COLO668 (cell line): Measurements from ENCODE around the gene SYTL3.
A peak's percentile ranks its signal among the peaks of the same experiment; 100 is the strongest.
"Not testable (repeated sequence)": the region's sequence is repeated elsewhere in the genome, so short reads cannot be mapped to it uniquely, and the experiment has no call there.

Source experiments
- DNase-seq: peaks from one replicate; lab custom pipeline; 2025; ENCODE audit not compliant: unreplicated experiment; lab: John Stamatoyannopoulos, UW

SYTL3 gene

DNA sequence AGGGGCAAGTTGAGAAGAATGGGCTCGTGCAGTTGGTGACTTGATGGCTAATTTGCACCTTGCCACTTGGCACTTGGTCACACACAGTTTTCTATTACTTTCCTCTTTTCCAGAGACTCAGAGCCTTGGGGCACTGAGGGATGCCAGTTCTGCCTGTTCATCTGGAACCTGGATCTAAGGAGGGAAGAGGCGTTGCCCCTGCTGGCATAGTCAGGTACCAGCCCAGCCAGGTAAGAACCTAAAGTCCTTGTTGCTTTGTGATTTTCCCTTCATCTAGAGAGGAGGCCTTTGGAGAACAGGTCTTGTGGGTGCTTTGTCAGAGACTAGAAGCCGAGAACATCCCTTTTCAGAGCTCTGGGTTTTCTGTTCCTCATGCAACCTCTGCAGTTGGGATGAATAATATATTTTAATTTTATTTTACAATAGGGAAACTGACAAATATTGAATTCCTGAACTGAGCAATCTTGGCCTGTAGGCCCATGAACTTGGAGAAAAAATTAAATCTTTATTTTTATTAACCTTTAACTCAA lies 11.4 kb downstream of the SYTL3 start:
- peak; percentile 20 for DNase-seq

DNA sequence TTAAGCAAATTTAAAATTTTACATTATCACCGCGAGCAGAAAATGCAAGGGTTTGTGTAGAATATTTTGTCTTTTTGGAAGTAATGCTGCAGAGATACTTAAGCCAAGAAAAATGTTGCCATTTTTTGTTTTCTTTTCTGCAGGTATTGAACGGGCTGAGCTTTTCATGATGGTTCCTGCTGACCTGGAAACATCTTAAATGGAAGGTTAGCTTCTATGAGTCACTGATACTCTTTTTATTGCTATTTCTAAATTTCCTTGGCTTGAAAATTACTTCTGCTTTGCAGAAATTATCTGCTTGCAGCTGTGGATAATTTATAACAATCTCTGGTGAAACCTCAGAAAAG lies 12.7 kb downstream of the SYTL3 start:
- no peak for DNase-seq

DNA sequence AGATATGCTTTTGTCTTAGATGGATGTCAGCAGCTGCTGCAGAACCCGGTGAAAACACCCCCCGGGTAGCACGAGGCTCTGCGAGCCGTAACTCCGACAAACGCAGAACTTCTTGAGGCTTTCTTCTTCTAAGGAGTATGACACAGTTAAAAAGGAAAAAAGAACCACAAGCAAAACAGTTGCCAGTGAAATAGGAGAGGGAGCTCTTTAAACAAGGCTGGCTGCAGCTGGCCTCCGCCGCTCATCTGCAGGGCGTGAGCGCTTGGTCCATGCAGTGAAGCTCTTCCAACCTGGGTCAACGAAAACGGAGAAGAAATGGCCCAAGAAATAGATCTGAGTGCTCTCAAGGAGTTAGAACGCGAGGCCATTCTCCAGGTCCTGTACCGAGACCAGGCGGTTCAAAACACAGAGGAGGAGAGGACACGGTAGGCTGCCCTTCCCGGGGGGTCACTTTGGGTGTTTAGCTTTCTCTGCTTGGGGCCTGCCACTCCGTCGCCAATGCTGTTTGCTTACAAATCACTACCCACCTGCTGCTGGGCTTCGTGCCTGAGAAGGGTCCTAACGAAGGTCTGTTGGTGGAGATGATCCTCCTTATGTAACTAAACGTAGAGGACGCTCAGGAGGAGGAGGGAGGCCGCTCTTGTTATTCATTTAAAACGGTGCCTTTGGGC lies 13.2 kb downstream of the SYTL3 start:
- DNase-seq: peak; percentile 64

DNA sequence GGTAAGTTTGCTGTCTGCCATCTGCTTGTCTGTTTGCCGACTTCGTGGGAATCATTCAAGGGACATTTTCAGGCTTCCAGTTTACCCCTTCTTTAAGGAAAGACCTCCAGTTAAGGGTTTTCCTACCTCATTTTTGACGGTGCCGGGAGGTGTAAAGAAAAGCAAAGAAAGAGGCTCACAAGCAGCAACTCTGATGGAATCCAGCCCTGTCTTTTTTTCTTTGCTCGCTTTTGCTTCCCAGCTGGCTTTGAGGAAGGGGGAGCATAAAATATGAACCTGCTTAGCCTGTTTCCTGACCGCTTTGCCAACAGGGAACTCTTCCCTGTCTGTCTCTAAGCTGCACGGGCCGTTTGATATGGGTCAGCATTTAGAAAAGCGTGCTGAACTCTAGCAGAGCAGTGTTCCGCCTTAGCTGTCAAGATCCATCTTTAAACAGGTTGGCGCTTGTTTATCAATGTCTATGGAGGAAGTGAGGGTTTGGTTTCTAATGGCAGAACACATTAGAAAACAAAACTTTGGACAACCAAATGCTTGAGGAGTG lies 13.8 kb downstream of the SYTL3 start:
- peak; percentile 42 for DNase-seq

DNA sequence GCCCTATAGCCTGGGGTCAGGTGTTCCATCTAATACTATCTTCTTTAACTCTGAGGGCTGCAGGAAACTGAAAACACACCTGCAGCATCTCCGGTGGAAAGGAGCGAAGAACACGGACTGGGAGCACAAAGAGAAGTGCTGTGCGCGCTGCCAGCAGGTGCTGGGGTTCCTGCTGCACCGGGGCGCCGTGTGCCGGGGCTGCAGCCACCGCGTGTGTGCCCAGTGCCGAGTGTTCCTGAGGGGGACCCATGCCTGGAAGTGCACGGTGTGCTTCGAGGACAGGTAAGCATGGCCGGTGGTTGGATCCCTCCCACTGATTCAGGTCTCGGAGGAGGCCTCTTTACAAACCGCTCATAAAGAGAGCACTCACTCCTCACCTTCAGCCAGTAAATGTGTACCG lies 15.5 kb downstream of the SYTL3 start:
- DNase-seq: no peak

DNA sequence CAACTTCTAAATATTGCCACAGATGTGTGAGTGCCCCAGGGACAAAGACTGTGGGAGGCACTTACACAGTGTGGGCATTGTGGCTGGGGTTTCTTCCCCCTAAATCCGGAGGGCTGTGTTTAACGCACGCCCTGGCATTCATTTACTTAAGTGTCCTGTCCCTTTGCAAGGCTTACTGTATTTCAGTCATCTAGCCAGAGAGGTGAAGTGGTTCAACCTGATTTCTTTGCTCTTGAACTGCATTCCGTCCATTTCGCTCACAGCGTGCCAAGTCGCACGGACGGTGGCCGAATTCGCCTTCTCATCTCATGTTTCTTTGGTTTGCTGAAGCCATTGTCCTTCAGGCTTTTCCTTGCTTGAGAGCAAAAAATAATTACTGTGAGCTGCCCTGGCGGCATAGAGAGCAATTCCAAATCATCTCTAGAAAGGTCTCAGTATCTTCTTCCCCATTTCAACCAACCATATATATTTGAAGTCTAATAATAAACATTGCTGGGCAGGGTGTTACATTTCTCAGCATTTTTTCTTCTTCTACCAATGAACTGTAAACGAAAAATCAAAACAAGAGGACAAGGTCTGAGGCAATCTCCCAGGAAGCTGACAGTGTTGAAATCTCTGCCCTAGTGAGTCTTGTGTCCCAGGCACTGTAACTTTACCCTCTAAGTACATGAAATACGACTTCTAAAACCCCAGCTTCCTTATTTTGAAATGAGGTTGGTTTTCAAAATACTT lies 16.9 kb downstream of the SYTL3 start:
- DNase-seq: no peak

DNA sequence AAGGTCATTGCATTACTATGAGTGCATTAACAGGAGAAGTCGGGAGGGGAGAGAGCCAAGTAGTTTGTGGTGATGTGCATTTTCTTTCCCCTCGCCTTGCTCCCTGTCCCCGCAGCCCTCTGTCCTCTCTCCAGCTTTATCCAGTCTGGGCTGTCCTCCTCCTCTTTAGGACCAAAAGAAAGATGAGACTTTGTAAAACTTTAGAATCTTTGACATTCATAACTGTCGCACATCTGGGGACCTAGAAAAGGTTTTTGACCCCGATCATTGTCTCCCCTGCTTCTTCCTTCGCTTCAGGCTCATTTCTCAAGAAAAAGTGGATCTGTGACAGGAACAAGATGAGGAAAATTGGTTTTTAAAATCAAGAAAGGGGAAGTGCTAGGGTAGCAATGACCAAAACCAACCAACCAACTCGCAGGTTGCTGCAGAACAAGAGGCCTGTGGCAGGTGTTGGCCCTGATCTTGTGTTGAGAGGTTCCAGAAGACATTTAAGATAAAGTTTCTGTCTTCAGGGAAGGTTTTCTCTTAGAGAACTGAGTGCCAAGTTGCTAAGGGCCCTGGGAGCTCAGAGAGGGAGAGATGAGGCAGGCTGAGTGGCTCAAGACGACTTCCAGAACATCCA lies 17.6 kb downstream of the SYTL3 start:
- DNase-seq: no peak

DNA sequence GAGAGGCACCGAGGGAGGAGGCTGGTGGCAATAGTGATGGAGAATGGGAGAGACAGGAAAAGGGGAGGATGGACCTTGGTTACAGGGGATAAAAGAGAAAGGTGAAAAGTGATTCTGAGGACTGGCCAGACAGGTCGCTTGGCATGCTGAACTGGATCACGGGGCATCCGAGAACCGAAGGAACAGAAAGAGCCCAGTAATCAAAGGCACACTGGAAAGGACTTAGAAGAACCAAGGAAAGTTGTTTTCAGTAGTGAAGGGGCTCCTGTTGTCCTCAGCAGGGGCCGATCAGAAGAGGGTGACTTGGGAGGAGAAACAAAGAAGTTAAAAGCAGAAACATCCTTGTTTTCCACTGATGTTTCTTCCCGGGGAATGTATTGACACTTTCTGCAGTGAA lies 18.9 kb downstream of the SYTL3 start:
- no peak for DNase-seq

DNA sequence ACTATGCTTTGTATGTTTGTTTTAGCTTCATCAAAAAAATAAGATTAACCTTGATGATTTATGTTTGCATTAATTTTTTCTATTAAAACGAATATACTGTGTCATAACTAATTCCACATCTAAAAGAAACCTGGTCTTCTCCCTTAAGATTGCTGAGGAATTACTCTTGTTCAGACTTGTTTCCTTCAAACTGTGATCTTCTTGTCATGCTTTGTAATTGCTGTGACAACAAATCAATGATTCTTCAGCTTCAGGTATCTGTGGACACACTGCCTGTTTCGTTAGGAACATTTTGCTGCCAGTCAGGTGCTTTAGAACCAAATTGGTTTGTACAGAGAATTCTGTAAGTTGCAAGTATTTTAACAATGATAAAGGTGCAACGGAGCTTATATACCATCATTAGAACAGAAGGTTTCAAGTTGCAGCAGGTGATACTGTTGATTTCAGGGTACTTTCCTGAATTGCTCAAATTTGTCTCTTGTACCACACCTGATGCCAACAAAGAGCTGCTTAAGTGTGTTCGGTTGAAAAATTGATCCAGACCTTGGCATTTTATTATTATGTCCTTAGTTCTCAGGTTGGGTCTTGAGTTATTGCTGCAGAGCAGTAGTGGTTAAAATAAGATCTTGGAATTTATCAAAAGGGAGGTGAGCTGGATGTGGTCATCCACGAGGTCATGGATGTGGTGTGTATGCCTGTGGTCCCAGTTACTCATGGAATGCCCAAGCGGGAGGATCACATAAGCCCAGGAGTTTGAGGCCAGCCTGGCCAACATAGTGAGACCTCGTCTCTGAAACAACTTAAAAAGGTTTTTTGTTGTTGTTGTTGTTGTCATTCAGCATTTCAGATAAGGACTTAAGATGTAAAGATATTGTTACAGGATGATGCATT lies 19.5 kb downstream of the SYTL3 start:
- no peak for DNase-seq

DNA sequence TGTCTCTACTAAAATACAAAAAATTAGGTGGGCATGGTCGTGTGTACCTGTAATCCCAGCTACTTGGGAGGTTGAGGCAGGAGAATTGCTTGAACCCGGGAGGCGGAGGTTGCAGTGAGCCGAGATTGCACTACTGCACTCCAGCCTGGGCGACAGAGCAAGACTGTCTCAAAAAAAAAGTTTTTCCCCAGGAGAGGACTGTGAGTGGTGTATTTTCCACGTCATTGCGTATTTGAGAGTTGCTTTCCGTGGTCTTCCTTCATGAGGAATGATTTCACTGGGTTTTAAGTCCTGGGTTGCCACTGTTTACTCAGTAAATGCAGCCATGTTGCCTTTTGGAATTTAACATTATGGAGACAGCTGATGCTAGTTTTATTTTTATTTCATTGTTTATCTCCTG lies 22.3 kb downstream of the SYTL3 start:
- DNase-seq: not testable (repeated sequence)

DNA sequence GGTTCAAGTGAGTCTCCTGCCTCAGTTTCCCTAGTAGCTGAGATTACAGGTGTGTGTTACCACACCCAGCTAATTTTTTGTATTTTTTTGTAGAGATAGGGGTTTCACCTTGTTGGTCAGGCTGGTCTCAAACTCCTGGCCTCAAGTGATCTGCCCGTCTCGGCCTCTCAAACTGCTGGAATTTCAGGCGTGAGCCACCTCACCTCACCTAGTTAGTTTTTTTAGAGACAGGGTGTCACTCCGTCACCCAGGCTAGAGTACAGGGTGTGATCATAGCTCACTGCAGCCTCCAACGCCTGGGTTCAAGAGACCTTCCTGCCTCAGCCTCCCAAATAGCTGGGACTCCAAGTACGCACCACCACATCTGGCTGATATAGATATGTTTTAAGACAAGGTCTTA lies 22.9 kb downstream of the SYTL3 start:
- no peak for DNase-seq

DNA sequence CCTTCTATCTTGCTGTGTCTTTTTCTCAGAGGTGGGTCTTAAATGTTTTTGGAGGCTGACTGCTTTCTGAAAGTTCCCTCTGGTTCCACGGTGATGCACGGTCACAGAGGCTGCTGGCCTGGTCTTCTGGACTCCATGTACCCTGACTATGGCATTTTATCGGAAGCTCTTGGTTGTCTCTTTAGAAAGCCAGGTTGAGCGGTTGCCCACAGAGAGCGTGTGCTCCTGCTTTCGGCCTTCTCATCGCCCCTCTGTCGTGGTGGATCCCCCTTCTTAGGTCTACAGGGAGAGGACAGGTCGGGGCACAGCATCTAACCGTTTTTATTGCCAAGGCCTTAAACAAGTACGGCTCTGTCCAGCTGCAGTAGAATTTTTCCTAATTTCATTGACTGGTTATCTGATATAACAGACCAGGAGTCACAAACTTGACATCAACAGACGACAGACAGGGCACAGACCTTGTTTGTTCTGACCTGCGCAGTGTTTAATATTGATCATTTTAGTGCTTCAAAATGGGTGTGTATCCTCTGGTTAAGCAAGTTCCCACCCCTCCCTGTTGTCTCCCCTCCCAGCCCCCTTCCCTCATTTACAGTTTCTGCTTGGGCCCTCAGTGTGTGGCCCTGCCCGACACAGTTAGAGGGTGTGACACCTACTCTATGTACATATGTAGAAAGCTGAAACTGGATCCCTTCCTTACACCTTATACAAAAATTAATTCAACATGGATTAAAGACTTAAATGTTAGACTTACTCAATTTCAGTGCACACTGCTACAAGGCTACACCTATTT lies 24.7 kb downstream of the SYTL3 start:
- DNase-seq: no peak

DNA sequence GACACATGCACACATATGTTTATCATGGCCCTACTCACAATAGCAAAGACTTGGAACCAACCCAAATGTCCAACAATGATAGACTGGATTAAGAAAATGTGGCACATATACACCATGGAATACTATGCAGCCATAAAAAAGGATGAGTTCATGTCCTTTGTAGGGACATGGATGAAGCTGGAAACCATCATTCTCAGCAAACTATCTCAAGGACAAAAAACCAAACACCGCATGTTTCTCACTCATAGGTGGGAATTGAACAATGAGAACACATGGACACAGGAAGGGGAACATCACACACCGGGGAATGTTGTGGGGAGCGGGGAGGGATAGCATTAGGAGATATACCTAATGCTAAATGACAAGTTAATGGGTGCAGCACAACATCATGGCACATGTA lies 27.2 kb downstream of the SYTL3 start:
- not testable (repeated sequence) for DNase-seq

DNA sequence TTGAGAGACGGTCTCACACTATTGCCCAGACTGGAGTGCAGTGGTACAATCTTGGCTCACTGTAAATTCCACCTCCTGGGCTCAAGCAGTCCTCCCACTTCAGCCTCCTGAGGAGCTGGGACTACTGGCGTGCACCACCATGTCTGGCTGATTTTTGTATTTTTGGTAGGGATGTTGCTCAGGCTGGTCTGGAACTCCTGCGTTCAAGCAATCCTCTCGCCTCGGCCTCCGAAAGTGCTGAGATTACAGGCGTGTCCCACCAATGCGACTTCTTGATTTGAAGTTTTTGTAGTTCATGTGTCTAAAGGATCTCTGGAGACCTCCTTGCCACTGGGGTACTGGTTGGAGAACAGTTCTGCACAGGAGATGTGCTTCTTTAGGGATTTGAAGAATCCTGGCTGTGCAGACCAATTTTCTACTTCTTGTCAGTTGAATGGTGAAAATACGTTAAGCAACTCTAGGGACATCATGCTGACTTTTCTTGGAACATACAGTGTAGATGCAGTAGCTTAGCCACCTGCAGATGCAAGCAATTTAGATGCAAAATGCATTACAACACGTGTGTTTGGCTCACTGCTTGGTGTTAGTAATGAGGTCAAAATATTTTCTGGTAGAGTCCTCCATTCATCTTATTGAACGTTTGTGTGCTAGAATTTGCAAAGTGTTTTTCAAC lies 28.2 kb downstream of the SYTL3 start:
- no peak for DNase-seq

DNA sequence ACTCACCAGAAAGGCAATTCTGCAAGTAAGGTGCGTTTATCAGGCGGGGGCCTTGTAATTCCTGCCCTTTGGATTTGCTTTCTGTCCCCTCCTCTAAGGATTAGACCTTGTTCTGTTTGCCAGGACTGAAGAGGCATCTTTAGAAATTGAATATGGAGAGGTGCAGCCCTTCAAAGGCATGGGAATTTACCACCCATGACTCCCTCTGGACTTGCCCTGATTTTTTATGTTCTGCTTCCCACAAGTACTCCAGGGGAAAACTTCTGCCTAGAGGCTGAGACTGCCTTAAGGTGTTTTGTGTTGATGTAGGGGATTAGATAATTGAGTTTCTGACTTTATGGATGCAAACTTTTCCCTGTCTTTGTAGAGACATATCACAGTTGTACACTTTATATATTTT lies 30.2 kb downstream of the SYTL3 start:
- no peak for DNase-seq

DNA sequence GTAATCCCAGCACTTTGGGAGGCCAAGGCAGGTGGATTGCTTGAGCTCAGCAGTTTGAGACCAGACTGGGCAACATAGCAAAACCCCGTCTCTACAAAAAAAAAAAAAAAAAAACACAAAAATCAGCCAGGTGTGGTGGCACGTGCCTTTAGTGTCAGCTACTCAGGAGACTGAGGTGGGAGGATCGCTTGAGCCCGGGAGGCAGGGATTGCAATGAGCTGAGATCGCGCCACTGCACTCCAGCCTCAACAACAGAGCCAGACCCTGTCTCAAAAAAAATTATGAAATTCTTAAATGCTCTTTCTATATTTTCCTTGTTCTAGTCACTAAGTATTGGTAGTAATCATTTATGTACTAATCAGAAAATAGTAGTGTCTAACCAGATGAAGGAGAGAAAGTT lies 30.6 kb downstream of the SYTL3 start:
- no peak for DNase-seq

DNA sequence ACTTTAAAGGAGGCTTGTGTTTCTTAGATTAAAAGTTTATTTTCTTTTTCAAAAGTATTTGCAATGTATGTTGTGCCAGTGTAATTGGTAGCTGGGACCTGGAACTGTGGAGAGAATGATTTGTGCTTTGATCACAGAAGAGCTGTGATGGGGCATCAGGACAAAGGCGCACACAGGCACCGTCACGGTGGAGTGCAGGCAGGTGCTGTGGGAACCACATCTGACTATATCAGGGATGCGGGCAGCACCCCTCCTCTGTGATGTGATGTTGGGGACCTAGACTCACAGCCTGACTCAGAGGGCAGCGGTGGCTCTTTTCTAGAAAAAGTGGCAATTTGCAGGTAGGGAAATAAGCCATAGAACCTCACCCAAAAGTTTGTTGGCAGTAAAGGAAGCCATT lies 34.5 kb downstream of the SYTL3 start:
- no peak for DNase-seq

DNA sequence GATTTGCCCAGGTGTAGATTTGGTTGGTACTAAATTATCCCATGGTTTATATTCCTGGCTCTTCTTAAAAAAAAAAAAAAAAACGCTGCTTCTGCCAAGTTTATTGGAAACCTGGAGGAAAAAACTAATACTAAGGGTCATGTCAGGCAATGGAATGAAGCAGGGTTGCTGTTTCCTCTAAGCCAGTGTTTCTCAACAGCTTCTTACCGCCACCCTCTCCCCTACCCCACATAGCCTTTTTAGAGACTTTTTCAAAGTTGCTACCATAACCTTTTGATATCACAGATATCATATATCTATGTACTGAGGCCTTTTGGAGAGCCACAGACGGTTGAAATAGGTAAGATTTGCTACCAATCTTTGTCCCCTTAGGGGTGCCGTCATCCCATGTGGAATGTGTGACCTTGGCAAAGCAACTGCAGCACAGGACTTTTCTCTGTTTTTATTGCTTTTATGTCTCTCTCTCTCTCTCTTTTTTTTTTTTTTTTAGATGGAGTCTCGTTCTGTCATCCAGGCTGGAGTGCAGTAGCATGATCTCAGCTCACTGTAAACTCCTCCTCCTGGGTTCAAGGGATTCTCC lies 35.0 kb downstream of the SYTL3 start:
- no peak for DNase-seq

DNA sequence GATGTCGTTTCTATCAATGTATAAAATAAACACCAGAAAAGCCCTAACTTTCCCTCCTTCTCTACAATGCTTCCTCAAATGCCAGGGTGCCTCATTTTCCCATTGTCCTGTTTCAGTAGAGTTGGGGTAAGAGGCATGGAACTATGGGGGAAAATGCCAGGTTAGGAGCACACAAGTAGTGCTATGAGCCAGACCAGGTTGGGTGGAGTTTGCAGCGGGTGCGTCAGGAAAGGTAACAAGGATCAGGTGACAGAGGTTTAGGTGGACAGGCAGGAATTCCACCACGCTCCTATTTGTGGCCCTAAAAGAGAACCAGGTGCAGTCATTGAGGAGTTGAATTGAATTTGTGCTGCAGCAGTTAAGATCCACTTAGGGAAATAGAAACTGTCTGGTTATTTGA lies 36.5 kb downstream of the SYTL3 start:
- peak; percentile 14 for DNase-seq
